Fibroblast of lung (primary cell): ENCODE measurements around the gene HIVEP3. TPM values are rescaled to one million over a fixed set of nuclear protein-coding genes. Genes with fewer than 3 reads are reported as not detected.

Experiments used
- DNase-seq, 2 donors: peaks; one replicate each; pipeline versions ENCODE4 v3.0.0 to v3.0.0-alpha.2; 2010; ENCODE audit warnings: low read depth in 2 of 2
- H2AFZ ChIP-seq: 2 replicates; pipeline ENCODE4 v1.5.1; 2012; ENCODE audit warnings: low read length, control low read depth, inconsistent platforms
- H3K27ac ChIP-seq: 2 replicates; pipeline ENCODE4 v1.5.1; 2011; ENCODE audit warnings: low read length, control low read depth; ENCODE audit not compliant: insufficient read depth
- H3K27me3 ChIP-seq: 2 replicates; pipeline ENCODE4 v1.5.1; 2011; ENCODE audit warnings: mild to moderate bottlenecking, low read length; ENCODE audit not compliant: control insufficient read depth, insufficient read depth
- H3K36me3 ChIP-seq: 2 replicates; pipeline ENCODE4 v1.5.1; 2011; ENCODE audit warnings: low read length; ENCODE audit not compliant: control insufficient read depth, insufficient read depth
- H3K4me1 ChIP-seq: 2 replicates; pipeline ENCODE4 v1.5.1; 2011; ENCODE audit warnings: low read length; ENCODE audit not compliant: control insufficient read depth, insufficient read depth; ENCODE audit errors: extremely low read depth
- H3K4me2 ChIP-seq: 2 replicates; pipeline ENCODE4 v1.5.1; 2011; ENCODE audit warnings: low read length, control low read depth; ENCODE audit not compliant: insufficient read depth; ENCODE audit errors: extremely low read depth
- H3K4me3 ChIP-seq, 4 experiments: fragments of 200-600 bp in 1 of 4; sonication (generic) in 1 of 4; replicated peaks in 1 of 4; 2 replicates each; pipeline ENCODE4 v1.5.1; 2011 to 2016; ENCODE audit warnings: low read length in 4 of 4, low read depth in 3 of 4, mild to moderate bottlenecking in 3 of 4, control low read depth in 2 of 4, inconsistent platforms in 1 of 4, mixed read lengths in 1 of 4; ENCODE audit not compliant: insufficient read depth in 1 of 4; ENCODE audit errors: control extremely low read depth in 1 of 4
- H3K79me2 ChIP-seq: 2 replicates; pipeline ENCODE4 v1.5.1; 2012; ENCODE audit warnings: mild to moderate bottlenecking, low read length, inconsistent platforms; ENCODE audit not compliant: control insufficient read depth, insufficient read depth
- H3K9ac ChIP-seq: 2 replicates; pipeline ENCODE4 v1.5.1; 2011; ENCODE audit warnings: mild to moderate bottlenecking, low read length, control low read depth; ENCODE audit not compliant: insufficient read depth
- H3K9me3 ChIP-seq: 2 replicates; pipeline ENCODE4 v1.5.1; 2012; ENCODE audit warnings: low read depth, low read length; ENCODE audit not compliant: control insufficient read depth, insufficient read depth
- H4K20me1 ChIP-seq: 2 replicates; pipeline ENCODE4 v1.5.1; 2011; ENCODE audit warnings: low read length; ENCODE audit not compliant: control insufficient read depth, insufficient read depth; ENCODE audit errors: extremely low read depth
- CTCF ChIP-seq, 2 donors: IDR thresholded peaks in 1 of 2; conservative IDR thresholded peaks in 1 of 2; 1 replicate in 1 of 2; 2 replicates in 1 of 2; pipeline ENCODE4 v1.5.1; 2011 to 2012; ENCODE audit warnings: low read length in 2 of 2, control low read depth in 1 of 2, inconsistent platforms in 1 of 2, low read depth in 1 of 2, mild to moderate bottlenecking in 1 of 2
- EZH2 ChIP-seq: IDR thresholded peaks from 2 replicates; pipeline ENCODE4 v1.5.1; 2012; ENCODE audit warnings: low read length, control low read depth, mild to moderate bottlenecking; ENCODE audit errors: missing control alignments
- polyA plus RNA-seq, 2 donors: library from polyadenylated mRNA; depleted of rRNA in 1 of 2; stranded (reverse) in 1 of 2; unstranded in 1 of 2; fragments of >200 nt; gene quantifications; 2 replicates each; pipeline ENCODE4 v1.2.1, GENCODE V29; 2011 to 2012; ENCODE audit warnings: missing spikeins in 1 of 2
- total RNA-seq: library from RNA; depleted of rRNA; stranded (reverse); fragments of >200 nt; gene quantifications from 2 replicates; pipeline ENCODE4 v1.2.1, GENCODE V29; 2014

Gene HIVEP3
- total and polyA plus RNA-seq, 2 donors (not counting 1 experiment from before 2014, with no cell fraction given): 0.83 to 3.2 TPM

- no peak overlapping the region for H2AFZ ChIP-seq
Observed at GRCh38 chr1:41731516-41732030, 187.1 kb downstream of the HIVEP3 start.

GRCh38 chr1:41730806-41731205, 187.9 kb downstream of the HIVEP3 start:
- H3K27me3 ChIP-seq: no peaks in the 10 kb centered on the region
- no peak overlapping the region for H2AFZ ChIP-seq
- no peaks in the 10 kb centered on the region for H3K4me1 ChIP-seq
- no peak overlapping the region for H3K9ac ChIP-seq
- no peak overlapping the region for H3K4me3 ChIP-seq
- no peak for TF ChIP-seq CTCF (conservative IDR thresholded peaks at IDR 0.05 in 1 of 2, IDR thresholded peaks at IDR 0.05 in 1 of 2; ENCODE audit: low read depth in 1 of 2, low read length in 2 of 2)
- TF ChIP-seq EZH2: no peak
- no peak for DNase-seq
- H3K9me3 ChIP-seq: no peaks in the 10 kb centered on the region
- H4K20me1 ChIP-seq: no peaks in the 10 kb centered on the region
- no peaks in the 10 kb centered on the region for H3K36me3 ChIP-seq
- H3K79me2 ChIP-seq: no peaks in the 10 kb centered on the region
- no peak overlapping the region for H3K4me2 ChIP-seq
- no peak overlapping the region for H3K27ac ChIP-seq

More at GRCh38 chr1:41731516-41732030, 187.1 kb downstream of the HIVEP3 start:
- Histone ChIP-seq H3K4me3 (no peak overlapping the region), H3K4me1 (no peaks in the 10 kb centered on the region), H3K27ac (no peak overlapping the region), H3K36me3 (no peaks in the 10 kb centered on the region), H3K9me3 (no peaks in the 10 kb centered on the region), H3K4me2 (no peak overlapping the region), H4K20me1 (no peaks in the 10 kb centered on the region), H3K9ac (no peak overlapping the region), H3K79me2 (no peaks in the 10 kb centered on the region), H3K27me3 (no peaks in the 10 kb centered on the region)
- no peak for DNase-seq
- TF ChIP-seq EZH2 (no peak), CTCF (conservative IDR thresholded peaks at IDR 0.05 in 1 of 2, IDR thresholded peaks at IDR 0.05 in 1 of 2; ENCODE audit: low read depth in 1 of 2, low read length in 2 of 2) (no peak)

- Histone ChIP-seq H3K4me2 (no peak overlapping the region), H3K27ac (no peak overlapping the region), H3K4me1 (no peaks in the 10 kb centered on the region), H3K27me3 (no peaks in the 10 kb centered on the region), H3K9me3 (no peaks in the 10 kb centered on the region), H3K9ac (no peak overlapping the region), H4K20me1 (no peaks in the 10 kb centered on the region), H2AFZ (no peak overlapping the region), H3K36me3 (no peaks in the 10 kb centered on the region), H3K4me3 (no peak overlapping the region), H3K79me2 (no peaks in the 10 kb centered on the region)
- DNase-seq: no peak
- TF ChIP-seq CTCF (conservative IDR thresholded peaks at IDR 0.05 in 1 of 2, IDR thresholded peaks at IDR 0.05 in 1 of 2; ENCODE audit: low read depth in 1 of 2, low read length in 2 of 2) (no peak), EZH2 (no peak)
Observed at GRCh38 chr1:41728403-41729202, 190.1 kb downstream of the HIVEP3 start.
